Keratinocyte (primary cell): Measurements from ENCODE around the gene DDAH1. TPM values are rescaled to one million over a fixed set of nuclear protein-coding genes. Genes with fewer than 3 reads are reported as not detected.
A peak's percentile ranks its signal among the peaks of the same experiment; 100 is the strongest.

ENCODE experiments used
- DNase-seq: peaks from one replicate; pipeline ENCODE4 v3.0.0-alpha.2; 2011; ENCODE audit warnings: low read depth, missing footprints, low spot score
- FAIRE-seq: peaks from 2 replicates; lab custom pipeline; 2011; peaks lifted over from hg19 to GRCh38; lab: Jason Lieb, UNC
- H2AFZ ChIP-seq: 2 replicates; pipeline ENCODE4 v1.6.0; 2012; ENCODE audit warnings: low read length, control low read depth, inconsistent platforms; ENCODE audit not compliant: control insufficient read depth
- H3K27ac ChIP-seq: 2 replicates; pipeline ENCODE4 v1.5.1; 2011; ENCODE audit warnings: low read length; ENCODE audit not compliant: control insufficient read depth, insufficient read depth
- H3K27me3 ChIP-seq: 3 replicates; pipeline ENCODE4 v1.6.0; 2011; ENCODE audit warnings: low read length; ENCODE audit not compliant: control insufficient read depth, insufficient read depth; ENCODE audit errors: extremely low read depth
- H3K36me3 ChIP-seq, 2 experiments: 2 replicates in 1 of 2; 3 replicates in 1 of 2; pipeline ENCODE4 v1.5.1; 2011; ENCODE audit warnings: low read length in 2 of 2, mild to moderate bottlenecking in 1 of 2; ENCODE audit not compliant: control insufficient read depth in 2 of 2, insufficient read depth in 2 of 2; ENCODE audit errors: extremely low read depth in 1 of 2
- H3K4me1 ChIP-seq: 3 replicates; pipeline ENCODE4 v1.5.1; 2011; ENCODE audit warnings: low read length; ENCODE audit not compliant: control insufficient read depth, insufficient read depth; ENCODE audit errors: extremely low read depth
- H3K4me2 ChIP-seq: 3 replicates; pipeline ENCODE4 v1.6.0; 2011; ENCODE audit warnings: low read depth, low read length; ENCODE audit not compliant: control insufficient read depth, insufficient read depth; ENCODE audit errors: extremely low read depth
- H3K4me3 ChIP-seq, 3 experiments: fragments of 200-600 bp in 1 of 3; sonication (generic) in 1 of 3; 2 replicates in 2 of 3; 3 replicates in 1 of 3; pipeline ENCODE4 v1.5.1; 2011 to 2016; ENCODE audit warnings: low read length in 3 of 3, mild to moderate bottlenecking in 3 of 3, control low read depth in 2 of 3, inconsistent platforms in 1 of 3, low read depth in 1 of 3, mixed read lengths in 1 of 3, mixed run types in 1 of 3, moderate library complexity in 1 of 3; ENCODE audit not compliant: control insufficient read depth in 2 of 3, insufficient read depth in 2 of 3; ENCODE audit errors: extremely low read depth in 1 of 3
- H3K79me2 ChIP-seq: 2 replicates; pipeline ENCODE4 v1.6.0; 2012; ENCODE audit warnings: low read length; ENCODE audit not compliant: control insufficient read depth, insufficient read depth
- H3K9ac ChIP-seq: 3 replicates; pipeline ENCODE4 v1.6.0; 2011; ENCODE audit warnings: low read length; ENCODE audit not compliant: control insufficient read depth, insufficient read depth; ENCODE audit errors: extremely low read depth
- H3K9me1 ChIP-seq: 3 replicates; pipeline ENCODE4 v1.6.0; 2011; ENCODE audit warnings: low read length; ENCODE audit not compliant: control insufficient read depth, insufficient read depth; ENCODE audit errors: extremely low read depth
- H3K9me3 ChIP-seq: 2 replicates; pipeline ENCODE4 v1.5.1; 2012; ENCODE audit warnings: low read depth, low read length; ENCODE audit not compliant: control insufficient read depth
- H4K20me1 ChIP-seq: 3 replicates; pipeline ENCODE4 v1.6.0; 2011; ENCODE audit warnings: low read length; ENCODE audit not compliant: control insufficient read depth, insufficient read depth; ENCODE audit errors: extremely low read depth
- EZH2 ChIP-seq: IDR thresholded peaks from one replicate; pipeline ENCODE4 v1.6.1; 2012; ENCODE audit warnings: inconsistent platforms, mild to moderate bottlenecking, low read length, moderate library complexity
- dilution Hi-C: fragments of 300-500 bp; cut with MboI; formaldehyde crosslinking; loops from one replicate; pipeline ENCODE4 v1.7.0; 2020; ENCODE audit warnings: low sequenced_read_pairs; ENCODE audit not compliant: extremely low pct_ligation_motif_present
- polyA plus RNA-seq, 5 experiments: library from polyadenylated mRNA; depleted of rRNA in 3 of 5; stranded (reverse) in 3 of 5; stranded (forward) in 1 of 5; unstranded in 1 of 5; fragments of >200 nt; gene quantifications; 1 replicate in 1 of 5; 2 replicates in 3 of 5; 3 replicates in 1 of 5; pipeline versions ENCODE4 v1.2.1 to v1.2.3, GENCODE V29; 2011 to 2012; ENCODE audit warnings: missing spikeins in 2 of 5, low read depth in 1 of 5, low replicate concordance in 1 of 5
- TF ChIP-seq, protein P1 (sequence below), 3 experiments: IDR thresholded peaks in 1 of 3; conservative IDR thresholded peaks in 1 of 3; optimal IDR thresholded peaks in 1 of 3; 2 replicates in 2 of 3; 3 replicates in 1 of 3; pipeline versions ENCODE3 to v1.5.1; 2011; ENCODE audit warnings: low read length in 3 of 3, mild to moderate bottlenecking in 3 of 3, moderate library complexity in 2 of 3, control low read depth in 1 of 3, inconsistent platforms in 1 of 3; ENCODE audit not compliant: insufficient read depth in 2 of 3; ENCODE audit errors: extremely low read depth in 1 of 3

Gene DDAH1
- polyA plus RNA-seq, 1 donor (not counting 4 experiments of a cell fraction or from before 2014, with no cell fraction given) = 5.8 TPM

GRCh38 chr1:85451236-85451830 is 13.6 kb downstream of the DDAH1 start:
- dilution Hi-C loops = no loop called here
- H3K36me3 ChIP-seq = no peaks in the 10 kb centered on the region
- H3K27me3 ChIP-seq = no peaks in the 10 kb centered on the region
- TF ChIP-seq, protein P1, sequence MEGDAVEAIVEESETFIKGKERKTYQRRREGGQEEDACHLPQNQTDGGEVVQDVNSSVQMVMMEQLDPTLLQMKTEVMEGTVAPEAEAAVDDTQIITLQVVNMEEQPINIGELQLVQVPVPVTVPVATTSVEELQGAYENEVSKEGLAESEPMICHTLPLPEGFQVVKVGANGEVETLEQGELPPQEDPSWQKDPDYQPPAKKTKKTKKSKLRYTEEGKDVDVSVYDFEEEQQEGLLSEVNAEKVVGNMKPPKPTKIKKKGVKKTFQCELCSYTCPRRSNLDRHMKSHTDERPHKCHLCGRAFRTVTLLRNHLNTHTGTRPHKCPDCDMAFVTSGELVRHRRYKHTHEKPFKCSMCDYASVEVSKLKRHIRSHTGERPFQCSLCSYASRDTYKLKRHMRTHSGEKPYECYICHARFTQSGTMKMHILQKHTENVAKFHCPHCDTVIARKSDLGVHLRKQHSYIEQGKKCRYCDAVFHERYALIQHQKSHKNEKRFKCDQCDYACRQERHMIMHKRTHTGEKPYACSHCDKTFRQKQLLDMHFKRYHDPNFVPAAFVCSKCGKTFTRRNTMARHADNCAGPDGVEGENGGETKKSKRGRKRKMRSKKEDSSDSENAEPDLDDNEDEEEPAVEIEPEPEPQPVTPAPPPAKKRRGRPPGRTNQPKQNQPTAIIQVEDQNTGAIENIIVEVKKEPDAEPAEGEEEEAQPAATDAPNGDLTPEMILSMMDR (optimal IDR thresholded peaks at IDR 0.05 in 1 of 3, IDR thresholded peaks at IDR 0.05 in 1 of 3, conservative IDR thresholded peaks at IDR 0.05 in 1 of 3; ENCODE audit: extremely low read depth in 1 of 3, insufficient read depth in 2 of 3, low read length in 3 of 3) = no peak
- TF ChIP-seq EZH2 = no peak
- FAIRE-seq = no peak
- no peaks in the 10 kb centered on the region for H4K20me1 ChIP-seq
- no peak overlapping the region for H3K27ac ChIP-seq
- H2AFZ ChIP-seq = no peak overlapping the region
- no peak for DNase-seq
- no peak overlapping the region for H3K9ac ChIP-seq
- peak overlapping the region; percentile 13 for H3K4me2 ChIP-seq
- H3K4me3 ChIP-seq = no peak overlapping the region
- H3K9me3 ChIP-seq = no peaks in the 10 kb centered on the region
- no peaks in the 10 kb centered on the region for H3K9me1 ChIP-seq
- H3K79me2 ChIP-seq = no peaks in the 10 kb centered on the region
- peaks cover 8% of the 10 kb centered on the region for H3K4me1 ChIP-seq

DNA sequence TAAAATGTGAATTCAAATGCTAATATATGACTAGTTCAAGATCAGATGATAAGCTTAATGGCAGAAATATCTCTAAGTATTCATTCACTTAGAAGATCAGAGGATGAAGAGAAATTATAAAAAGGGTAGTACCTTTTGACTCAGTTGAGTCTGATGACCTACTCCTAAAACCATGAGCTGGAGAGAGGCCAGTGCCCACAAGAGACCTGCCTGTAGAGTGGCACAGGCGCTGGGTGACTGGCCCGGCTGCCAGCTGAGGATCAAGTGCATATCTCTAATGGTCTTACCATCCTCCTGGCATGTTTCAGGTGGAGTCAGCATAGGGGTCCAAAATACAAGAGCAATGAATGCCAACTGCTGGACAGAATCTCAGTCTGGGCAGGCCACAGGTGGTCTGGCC is 14.1 kb downstream of the DDAH1 start:
- Histone ChIP-seq H3K27me3 (no peaks in the 10 kb centered on the region), H3K4me1 (peaks cover 8% of the 10 kb centered on the region), H3K9me3 (no peaks in the 10 kb centered on the region), H3K4me2 (no peak overlapping the region), H3K4me3 (no peak overlapping the region), H3K79me2 (no peaks in the 10 kb centered on the region), H4K20me1 (no peaks in the 10 kb centered on the region), H3K36me3 (no peaks in the 10 kb centered on the region), H3K27ac (no peak overlapping the region), H3K9ac (no peak overlapping the region), H3K9me1 (no peaks in the 10 kb centered on the region), H2AFZ (no peak overlapping the region)
- TF ChIP-seq, protein P1 (optimal IDR thresholded peaks at IDR 0.05 in 1 of 3, IDR thresholded peaks at IDR 0.05 in 1 of 3, conservative IDR thresholded peaks at IDR 0.05 in 1 of 3; ENCODE audit: extremely low read depth in 1 of 3, insufficient read depth in 2 of 3, low read length in 3 of 3) = no peak
- no peak for TF ChIP-seq EZH2
- FAIRE-seq = no peak
- dilution Hi-C loops = no loop called here
- no peak for DNase-seq
